HepG2 (cell line): ENCODE results near the gene NMUR2.

Experiments used
- ARNT ChIP-seq: fragments of 450-650 bp; IDR thresholded peaks from 2 replicates; pipeline ENCODE4 v1.6.1; 2017
- BRCA1 ChIP-seq: sonication (generic); formaldehyde crosslinking; IDR thresholded peaks from 2 replicates; pipeline ENCODE4 v1.4.0; 2020; ENCODE audit warnings: missing genetic modification reagents
- FIP1L1 ChIP-seq: fragments of 200-400 bp; formaldehyde crosslinking; IDR thresholded peaks from 2 replicates; pipeline ENCODE4 v1.6.1; 2018; ENCODE audit warnings: low read depth, mild to moderate bottlenecking, low read length, moderate library complexity, borderline replicate concordance; ENCODE audit not compliant: insufficient read depth
- FOSL1 ChIP-seq: sonication (generic); formaldehyde crosslinking; IDR thresholded peaks from 2 replicates; pipeline ENCODE4 v1.9.0; 2021; ENCODE audit warnings: missing genetic modification reagents, borderline replicate concordance
- HDAC2 ChIP-seq: sonication (generic); formaldehyde crosslinking; IDR thresholded peaks from 2 replicates; pipeline ENCODE4 v1.4.0; 2020; ENCODE audit warnings: missing genetic modification reagents
- HNF4G ChIP-seq, 2 experiments: sonication (generic) in 1 of 2; formaldehyde crosslinking in 1 of 2; IDR thresholded peaks; 2 replicates each; pipeline versions ENCODE4 v1.4.0 to v1.6.1; 2011 to 2020; ENCODE audit warnings: borderline replicate concordance in 2 of 2, low read depth in 2 of 2, mild to moderate bottlenecking in 2 of 2, low read length in 1 of 2, missing genetic modification reagents in 1 of 2, moderate library complexity in 1 of 2
- MYC ChIP-seq: sonication (generic); formaldehyde crosslinking; IDR thresholded peaks from 2 replicates; pipeline ENCODE4 v1.9.0; 2021; ENCODE audit warnings: missing genetic modification reagents, borderline replicate concordance
- POLR2A ChIP-seq, 2 experiments: IDR thresholded peaks; 2 replicates each; pipeline ENCODE4 v1.6.1; 2011; ENCODE audit warnings: low read depth in 2 of 2, low read length in 2 of 2, mild to moderate bottlenecking in 1 of 2, moderate library complexity in 1 of 2; ENCODE audit not compliant: insufficient read depth in 1 of 2
- SP140L ChIP-seq: sonication (generic); formaldehyde crosslinking; IDR thresholded peaks from 2 replicates; pipeline ENCODE4 v1.4.0; 2020; ENCODE audit warnings: missing genetic modification reagents, borderline replicate concordance
- TFE3 ChIP-seq: IDR thresholded peaks from 2 replicates; pipeline ENCODE4 v1.6.1; 2016

GRCh38 chr5:152443935-152444334, 38.9 kb upstream of the NMUR2 start:
- TF ChIP-seq TFE3 (CRISPR knock-in tag) (no peak), MYC (CRISPR knock-in tag) (no peak), HDAC2 (CRISPR knock-in tag) (no peak), FOSL1 (CRISPR knock-in tag) (no peak), HNF4G (IDR thresholded peaks at IDR 0.05; ENCODE audit: borderline replicate concordance, low read depth, low read length) (no peak), HNF4G (CRISPR knock-in tag; IDR thresholded peaks at IDR 0.05; ENCODE audit: borderline replicate concordance, low read depth) (no peak), SP140L (CRISPR knock-in tag) (no peak), POLR2A (IDR thresholded peaks at IDR 0.05; ENCODE audit: insufficient read depth in 1 of 2, low read depth in 2 of 2, low read length in 2 of 2) (no peak), BRCA1 (CRISPR knock-in tag) (no peak), FIP1L1 (no peak), ARNT (no peak)
